Fibroblast of skin of scalp (primary cell): ENCODE data around the gene MEGF11.
"Not testable (repeated sequence)": the region's sequence is repeated elsewhere in the genome, so short reads cannot be mapped to it uniquely, and the experiment has no call there.

Source experiments
- DNase-seq: peaks from one replicate; pipeline ENCODE4 v3.0.0-alpha.2; 2013

MEGF11 gene

DNA sequence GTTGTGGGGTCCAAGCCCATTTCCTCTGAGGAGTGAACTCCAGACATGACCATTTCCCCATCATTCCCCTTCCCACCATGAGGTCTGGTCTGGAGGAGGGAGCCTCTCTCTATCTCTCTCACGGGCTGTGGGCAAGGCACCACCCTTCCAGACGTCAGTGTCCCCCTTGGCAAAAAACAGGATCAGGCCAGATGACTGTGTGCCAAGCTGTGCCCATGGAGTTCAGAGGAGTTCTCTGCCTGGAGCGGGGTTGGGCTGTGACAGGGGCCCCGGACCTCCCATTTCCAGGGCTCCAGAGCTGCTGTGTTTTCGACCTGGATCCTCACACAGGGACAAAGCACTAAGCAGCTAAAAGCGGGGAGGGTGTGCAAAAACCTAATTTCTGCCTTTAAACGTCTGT lies 259.8 kb downstream of the MEGF11 start:
- no peak for DNase-seq

DNA sequence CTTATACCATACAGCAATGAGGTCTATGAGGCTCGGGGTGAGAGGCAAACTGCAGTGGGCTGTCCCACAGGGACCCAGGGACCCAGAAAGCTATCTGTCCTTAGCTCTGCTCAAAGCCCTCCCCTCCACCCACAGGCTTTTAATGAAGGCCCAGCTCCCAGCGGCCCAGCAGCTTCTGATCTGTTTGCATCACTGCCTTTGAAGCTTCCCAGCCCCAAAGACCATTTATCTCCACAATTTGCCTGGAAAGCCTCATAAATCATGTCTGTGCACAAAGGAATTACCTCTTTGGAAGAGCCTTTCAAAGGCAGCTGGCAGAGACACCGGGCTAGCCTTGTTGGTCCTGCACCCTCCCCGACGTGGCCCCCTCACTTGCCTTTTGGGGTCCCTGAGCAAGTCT lies 260.3 kb downstream of the MEGF11 start:
- no peak for DNase-seq

DNA sequence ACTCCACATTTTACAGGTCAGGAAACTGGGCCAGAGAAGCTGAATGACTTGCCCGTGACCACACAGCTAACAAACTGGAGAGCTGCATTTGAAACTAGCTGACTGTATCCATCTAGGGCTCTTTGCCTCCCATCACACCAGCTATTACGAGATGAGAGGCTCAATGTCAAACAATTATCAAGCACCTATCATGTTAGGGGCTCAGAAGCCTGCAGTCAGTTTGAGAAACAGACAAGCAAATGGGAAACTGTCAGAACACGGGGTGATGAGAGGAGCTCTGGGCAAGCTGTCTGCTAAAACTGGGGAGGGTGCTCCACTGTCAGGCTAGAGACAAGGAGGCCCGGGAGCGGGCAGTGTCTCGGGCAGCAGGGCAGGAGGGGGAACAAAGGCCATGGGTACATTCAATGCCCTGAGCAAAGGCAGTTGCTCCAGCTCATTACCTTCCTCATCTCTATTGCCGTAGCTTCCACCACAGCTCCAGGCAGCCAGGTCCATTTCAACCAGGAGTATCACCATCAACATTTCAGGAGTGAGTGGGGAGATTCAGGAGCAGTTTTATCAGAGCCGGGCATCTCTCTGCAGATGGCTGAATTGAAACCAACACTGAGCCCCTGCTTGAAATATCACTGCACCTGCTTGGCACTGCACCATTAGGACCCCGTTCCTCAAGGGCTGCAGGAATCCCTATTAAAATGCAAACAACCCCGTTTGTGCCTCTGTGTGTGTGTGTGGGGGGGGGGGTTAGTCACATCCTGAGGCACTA lies 261.6 kb downstream of the MEGF11 start:
- DNase-seq: no peak

DNA sequence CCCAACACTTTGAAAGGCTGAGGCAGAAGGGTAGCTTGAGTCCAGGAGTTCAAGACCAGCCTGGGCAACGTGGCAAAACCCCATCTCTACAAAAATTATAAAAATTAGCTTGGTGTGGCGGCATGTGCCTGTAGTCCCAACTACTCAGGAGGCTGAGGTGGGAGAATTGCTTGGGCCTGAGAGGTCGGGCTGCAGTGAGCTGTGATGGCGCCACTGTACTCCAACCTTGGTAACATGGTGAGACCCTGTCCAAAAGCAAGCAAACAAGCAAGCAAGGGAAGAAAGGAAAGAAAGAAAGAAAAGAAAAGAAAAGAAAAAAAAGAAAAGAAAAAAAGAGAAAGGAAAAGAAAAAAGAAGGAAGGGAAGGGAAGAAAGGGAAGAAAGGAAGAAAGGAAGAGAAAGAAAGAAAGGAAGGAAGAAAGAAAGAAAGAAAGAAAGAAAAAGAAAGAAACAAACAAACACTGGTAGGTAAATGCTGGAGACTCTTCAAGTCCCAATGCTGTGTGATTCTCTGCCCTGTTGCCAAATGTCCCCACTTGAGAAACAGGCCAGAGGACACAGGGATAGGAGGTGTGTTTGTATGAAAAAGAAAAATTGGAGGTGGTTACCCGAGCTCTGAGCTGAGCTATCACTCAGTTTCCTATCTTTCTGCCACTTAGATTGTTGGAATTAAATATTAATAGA lies 263.1 kb downstream of the MEGF11 start:
- DNase-seq: no peak

DNA sequence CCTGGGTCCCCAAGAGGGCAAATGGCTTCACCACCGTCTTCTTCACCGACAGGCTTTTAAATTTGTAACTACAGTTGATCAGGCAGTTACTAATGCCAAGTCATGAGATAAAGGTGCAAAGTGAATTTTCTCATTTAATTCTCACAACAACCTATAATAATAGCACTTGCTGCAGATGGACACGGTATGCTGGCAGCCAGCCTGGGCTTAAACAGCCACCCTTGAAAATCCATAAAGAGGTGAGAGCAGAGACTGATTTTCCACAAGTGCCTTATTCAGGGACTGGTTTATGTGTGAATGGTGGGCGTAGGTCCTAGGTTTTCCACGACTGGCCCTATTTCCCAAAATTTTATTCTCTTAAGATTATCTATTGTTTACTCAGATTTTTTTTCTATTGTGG lies 266.4 kb downstream of the MEGF11 start:
- DNase-seq: no peak

DNA sequence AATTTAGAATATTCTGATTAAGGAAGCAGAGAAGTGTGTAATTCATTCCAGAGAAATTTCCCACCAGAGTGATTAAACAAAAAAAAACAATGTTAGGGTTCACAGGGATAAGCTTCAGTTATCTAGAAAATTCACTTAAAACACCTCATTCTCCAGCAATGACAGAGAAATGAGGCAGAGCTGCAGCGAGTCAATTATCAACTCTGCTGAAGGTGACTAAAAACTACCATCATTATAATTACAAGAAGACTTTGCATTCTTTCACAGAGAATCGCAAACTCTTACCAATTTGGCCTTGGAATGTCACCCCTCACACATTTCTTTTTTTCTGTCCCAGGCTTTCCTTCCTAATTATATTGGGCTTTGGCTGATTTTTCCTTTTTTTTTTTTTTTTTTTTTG lies 267.1 kb downstream of the MEGF11 start:
- no peak for DNase-seq

DNA sequence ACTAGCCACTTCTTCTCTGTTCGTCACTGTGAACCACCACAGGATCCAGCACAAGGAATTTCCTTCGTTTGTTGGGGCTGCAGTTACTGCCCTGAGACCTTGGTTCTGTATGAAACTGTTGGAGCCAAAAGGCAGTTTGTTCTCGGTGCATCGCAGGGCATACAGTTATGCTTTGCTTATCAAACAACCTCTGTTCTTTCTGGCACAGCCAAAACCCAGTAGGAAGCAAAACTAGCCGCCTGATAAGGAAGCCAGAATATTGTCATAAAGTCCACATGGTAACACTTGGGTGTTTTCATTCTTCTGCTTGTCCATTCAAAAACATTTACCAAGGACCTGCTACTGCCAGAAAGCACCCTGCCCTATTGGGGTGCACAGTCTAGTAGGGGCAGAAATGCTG lies 268.2 kb downstream of the MEGF11 start:
- DNase-seq: no peak

DNA sequence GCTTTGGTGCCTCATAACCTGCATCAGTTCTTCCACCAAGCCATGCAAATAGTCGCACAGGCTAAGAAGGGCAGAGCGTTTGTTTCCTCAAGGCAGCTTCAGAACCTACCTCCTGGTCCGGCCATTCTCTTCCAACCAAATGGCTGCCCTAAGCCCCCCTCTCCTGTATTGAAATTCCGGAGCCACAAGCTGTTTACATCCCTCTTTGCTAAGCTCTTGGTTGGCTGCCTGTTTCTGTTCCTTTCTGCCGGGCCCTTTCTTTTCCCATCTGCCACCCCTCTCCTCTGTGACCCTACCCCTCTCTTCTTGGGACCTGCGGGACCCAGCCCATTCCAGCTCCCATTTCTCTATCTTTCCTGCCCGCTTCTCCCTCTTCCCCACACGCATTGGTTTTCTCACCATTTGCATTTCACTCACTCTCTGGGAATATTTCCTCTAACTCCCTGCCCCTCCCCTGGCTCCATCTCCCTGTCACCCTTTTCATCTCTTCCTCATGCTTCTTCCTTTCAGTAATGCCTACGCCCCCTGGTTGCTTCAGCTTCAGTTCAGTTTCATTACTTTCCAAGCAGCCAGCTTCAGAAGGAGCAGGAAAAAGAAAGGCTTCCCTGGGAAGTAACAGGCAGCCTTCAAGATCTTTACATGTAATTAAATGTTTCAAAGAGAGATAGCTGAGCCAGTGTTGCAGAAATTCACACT lies 270.8 kb downstream of the MEGF11 start:
- DNase-seq: no peak

DNA sequence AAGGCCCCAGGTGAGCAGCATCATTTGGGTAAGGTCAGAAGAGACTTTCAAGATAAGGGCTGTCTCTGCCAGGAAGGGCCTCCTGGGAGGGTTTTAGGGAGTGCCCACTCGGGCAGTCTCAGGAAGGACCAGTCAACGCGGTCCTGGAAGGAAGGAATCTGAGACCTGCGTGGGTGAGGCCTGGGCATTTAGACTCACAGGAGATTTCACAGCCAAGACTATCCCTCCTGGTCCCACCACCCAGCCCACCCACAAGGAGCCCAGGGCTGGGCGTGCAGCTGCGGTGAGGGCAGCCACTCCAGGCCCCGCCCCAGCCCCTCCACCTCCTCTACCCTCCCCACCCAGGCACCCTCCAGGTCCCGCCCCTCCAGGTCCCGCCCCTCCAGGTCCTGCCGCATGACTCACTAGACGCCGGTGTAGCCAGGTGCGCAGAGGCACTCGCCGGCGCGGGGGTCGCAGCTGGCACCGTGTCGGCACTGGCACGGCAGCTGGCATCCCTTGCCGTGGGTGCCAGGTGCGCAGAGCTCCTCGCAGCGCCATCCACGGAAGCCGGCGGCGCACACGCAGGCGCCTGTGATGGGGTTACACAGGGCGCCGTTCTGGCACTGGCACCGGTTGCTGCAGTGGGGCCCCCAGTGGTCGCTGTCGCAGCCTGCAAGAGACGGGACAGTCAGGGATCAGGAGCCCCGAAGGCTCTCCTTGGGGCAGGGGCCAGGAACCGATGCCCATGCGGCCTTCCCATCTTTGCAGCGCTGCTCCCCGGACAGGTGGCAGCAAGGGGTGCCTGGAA lies 271.5 kb downstream of the MEGF11 start:
- no peak for DNase-seq

DNA sequence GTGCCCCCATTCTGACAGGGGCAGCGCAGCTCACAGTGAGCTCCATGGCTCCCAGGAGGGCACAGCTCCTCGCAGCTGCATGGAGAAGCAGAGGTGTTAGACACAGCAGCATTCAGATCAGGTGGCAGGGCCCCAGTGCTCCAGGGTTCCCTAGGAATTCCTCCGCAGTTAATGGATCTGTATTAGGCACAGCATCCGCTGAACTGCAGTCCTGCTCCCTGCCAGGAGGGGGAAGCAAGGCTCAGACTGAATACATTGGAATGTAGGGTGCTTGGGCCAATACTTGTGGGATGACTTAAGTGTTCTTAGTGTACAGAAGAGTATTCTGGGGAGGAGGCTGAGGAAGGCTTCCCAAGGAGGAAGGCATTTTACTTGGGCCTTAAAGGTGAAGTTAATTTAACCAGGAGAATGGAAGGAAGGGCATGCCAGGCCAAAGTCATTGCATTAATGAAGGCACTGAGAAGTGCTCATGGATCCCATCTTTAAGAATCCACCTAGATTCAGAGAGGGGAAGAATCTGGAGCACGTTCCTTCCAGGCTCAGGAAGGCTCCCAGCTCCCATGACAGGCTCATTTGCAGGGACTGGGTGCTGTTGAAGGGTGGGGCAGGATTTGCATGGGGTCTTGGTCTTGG lies 272.6 kb downstream of the MEGF11 start:
- DNase-seq: peak; percentile 76

DNA sequence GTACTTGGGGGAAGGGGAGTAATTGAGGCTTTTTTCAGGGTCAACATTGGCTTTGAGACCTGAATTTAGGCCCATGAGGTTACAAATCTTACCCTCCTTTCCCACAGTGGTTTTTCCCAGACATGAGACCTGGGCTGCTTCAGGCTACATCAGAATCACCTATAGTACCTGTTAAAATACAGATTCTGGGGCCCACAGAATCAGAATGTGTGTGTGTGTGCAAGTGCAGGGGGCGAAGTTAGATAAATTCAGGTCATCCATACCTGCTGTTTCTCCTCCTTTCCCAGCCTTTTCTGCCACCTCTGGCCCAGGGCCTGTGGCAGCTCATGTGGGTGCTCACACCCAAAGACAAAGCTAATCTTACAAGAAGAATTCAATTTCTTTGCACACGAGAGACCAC lies 273.7 kb downstream of the MEGF11 start:
- no peak for DNase-seq

DNA sequence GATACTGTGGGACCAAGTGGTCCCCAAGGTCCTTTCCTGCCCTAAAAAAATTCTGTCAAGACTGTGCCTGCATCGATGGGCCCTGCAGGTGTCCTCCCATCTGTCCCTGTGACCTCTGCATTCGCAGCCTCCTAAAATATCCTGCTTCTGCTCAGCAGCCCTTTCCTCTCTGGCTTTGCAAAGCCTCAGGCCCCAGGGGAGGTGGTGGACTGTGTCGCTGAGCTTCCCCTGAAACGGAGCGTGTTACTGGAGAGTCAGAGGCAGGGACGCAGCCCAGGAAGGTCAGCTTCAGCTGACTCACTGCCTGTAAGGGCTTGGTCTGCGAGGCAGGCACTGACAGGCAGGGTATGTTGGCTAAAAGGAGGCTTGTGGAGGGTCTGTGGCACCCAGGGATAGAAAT lies 274.2 kb downstream of the MEGF11 start:
- no peak for DNase-seq

DNA sequence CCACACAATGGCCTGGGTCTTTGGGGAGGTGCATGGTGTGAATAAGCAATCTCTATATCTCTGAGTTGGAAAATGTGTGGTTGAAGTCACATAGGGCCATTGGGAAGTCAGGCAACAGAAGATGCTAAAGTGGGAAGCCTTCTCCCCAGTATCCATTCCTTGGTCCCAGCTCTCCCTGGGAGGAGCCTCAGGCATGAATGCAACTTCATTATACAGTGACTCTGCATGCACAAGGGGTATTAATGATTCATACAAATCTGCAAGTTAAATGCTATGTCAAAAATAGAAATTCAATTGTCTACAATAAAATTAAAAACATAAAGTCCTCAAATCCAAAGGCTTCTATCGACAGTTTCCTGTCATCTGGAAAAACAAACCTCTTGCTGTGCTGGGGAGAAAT lies 275.4 kb downstream of the MEGF11 start:
- no peak for DNase-seq

DNA sequence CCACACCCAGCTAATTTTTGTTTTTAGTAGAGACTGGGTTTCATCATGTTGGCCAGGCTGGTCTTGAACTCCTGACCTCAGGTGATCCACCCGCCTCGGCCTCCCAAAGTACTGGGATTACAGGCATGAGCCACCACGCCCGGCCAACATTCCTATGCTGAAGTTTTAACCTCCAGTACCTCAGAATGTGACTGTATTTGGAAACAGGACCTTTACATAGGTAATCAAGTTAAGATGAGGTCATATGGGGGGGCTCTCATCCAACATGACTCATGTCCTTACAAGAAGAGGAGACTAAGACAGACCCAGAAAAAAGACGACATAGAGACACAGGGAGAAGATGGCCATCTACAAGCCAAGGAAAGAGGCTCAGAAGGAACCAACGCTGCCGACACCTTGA lies 277.4 kb downstream of the MEGF11 start:
- not testable (repeated sequence) for DNase-seq

DNA sequence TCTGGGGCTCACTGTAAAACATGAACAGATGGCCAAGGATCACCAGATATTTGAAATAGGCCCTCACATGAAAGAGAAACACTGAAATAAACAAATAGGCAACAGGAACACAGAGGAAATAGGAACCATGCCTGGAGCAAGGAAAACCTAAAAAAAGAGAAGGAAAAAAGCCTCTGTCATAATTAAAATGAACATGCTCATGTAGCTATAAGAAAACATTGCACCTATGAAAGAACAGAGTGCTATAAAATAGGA lies 281.9 kb downstream of the MEGF11 start:
- DNase-seq: no peak

DNA sequence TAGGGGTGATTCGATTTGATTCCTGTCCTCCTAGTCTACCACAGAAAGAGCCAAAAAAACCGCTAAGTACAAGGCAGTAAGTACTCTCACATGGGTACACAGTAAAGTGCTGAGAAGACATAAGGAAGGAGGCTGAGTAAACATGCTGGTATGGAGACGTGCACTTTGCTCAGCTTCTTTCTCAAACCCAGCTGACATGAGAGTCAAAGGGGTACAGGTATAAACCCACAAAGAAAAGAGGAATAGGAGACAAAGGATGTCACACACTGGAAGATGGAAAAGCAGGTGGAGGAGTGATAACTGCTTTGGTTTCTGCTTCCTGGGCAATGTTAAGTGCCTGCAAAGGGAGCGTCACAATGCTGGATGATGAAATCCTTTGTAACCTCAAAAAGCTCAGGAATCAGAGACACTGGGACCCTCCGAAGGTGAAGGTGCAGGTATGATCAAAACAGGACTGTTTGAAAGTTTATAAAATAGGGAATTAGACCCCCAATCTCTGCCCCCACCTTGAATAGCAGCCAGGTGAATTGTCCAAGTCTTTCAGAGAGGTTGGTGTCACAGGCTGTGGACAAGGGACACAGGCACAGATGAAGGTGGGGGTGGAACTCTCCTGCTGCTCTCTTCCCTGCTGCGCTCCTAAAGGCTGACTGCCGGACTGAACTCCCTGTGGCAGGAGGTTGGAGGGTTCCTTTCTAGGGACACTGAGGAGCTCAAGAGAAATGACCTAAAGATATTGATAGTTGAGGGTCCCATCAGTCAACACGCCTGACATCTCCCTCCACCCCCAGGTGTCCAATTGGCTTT lies 282.4 kb downstream of the MEGF11 start:
- DNase-seq: no peak

DNA sequence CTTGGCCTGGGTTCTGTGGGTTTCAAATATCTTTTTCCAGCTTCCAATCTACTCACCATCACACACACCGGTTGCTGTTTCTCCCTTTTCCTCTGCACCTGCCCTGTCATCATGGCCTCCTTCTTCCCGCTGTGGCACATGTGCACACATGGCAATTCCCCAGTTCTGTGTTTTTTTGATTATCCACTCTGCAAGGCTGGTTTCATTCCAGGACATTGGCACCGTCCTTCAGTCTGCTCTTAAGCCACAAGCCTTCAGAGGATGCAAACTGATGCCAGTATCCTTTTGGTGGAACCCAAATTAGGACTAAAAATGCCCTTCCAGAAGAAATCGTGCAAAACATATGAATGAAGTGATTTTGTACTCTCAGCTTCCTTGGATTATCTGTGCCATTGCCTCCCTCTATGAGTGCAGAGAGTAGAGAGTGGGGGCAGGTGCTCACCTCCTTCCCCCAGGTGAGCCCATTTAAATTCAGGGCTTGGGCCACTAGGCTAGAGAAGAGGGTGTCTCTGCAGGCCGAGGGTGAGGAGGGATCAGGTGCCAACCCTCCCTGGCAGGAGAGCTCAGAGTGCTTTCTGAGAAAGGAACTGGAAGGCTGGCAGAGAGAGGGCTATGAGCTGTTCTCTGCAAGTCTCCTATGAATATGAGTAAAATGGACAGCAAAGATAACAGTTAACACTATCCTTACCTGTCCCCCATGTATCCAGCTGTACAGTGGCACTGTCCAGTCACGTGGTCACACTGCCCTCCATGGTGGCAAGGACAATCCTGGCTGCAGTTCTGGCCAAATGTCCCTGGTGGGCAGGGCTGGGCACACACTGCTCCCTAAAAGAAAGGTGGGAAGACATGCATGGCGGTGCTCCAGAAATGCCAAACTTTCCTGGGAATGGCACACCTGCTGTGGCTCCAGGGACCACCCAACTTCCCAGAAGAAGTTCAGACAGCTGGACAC lies 283.4 kb downstream of the MEGF11 start:
- no peak for DNase-seq

DNA sequence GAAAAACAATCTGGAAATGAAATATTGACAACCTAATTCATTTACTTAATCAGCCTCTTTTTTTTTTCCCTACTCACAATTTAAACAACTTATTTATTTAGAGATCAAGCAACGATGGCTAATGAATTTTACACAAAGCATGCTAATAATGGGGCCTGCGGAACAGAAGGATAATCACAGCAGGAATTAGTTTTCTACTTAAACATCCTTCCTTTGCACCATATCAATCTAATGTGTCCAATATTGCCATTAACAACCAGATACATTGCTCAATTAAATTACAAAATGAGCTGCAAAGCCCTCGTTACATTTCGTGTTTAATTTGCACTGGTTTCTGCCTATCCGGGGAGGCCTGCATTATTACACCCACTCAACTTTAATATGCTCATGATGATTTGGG lies 285.0 kb downstream of the MEGF11 start:
- no peak for DNase-seq

DNA sequence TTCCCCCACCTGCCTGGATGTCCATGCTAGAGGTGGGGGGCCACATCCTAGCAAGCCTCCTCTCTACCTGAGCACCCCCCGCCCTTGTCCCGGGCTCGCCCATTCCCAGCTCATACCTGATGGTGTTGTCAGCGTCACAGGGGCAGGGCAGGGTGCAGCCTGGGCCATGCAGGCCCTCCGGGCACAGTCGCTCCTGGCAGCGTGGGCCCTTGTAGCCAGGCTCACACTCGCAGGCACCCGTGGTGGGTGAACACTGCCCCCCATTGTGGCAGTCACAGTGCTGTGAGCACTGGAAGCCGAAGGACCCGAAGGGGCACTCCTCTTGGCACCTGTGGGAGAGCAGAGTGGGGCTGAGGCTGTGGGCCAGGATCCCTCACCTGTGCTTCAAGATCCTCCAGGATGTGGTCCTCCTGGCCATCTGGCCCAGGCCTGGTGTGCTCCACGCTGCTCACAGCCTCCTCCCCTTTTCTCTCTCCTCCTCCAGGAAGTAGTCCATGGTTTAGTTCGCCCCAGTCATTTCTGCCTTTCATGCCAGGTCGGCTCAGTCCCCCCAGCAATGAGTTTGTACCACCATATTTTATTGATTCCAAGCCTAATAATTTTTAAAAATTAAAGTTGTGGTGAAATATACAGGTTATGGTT lies 288.6 kb downstream of the MEGF11 start:
- no peak for DNase-seq

DNA sequence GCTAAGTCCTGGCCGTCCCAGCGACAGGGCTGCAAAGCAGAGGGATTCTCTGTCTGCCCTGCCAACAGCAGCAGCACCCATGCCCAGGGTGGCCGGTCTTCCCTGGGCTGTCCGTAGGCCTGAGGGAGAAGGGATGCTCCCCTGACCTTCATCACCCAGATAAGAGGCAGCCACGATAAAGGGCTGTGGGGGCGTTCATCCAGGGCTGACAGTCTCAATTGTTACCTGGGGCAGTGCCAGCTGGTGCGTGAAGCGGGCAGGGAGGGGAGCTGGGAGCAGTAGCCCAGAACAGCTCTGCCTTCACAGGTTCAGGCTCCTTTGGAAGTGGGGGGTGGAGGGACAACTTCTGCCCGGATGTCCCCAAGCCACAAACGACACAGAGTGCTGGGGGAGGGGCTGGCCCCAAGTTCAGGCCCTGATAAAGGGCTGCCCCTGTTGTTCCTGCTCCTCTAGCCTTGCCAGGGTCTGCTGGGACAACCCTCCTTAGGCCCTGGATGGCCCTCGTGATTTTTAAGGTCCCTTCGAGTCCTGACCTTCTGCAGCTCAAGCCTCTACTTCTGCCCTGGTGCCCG lies 289.6 kb downstream of the MEGF11 start:
- DNase-seq: no peak
